IPS DF 6.9 (cell line): ENCODE data around the gene IL6ST.
"Not testable (repeated sequence)": the region's sequence is repeated elsewhere in the genome, so short reads cannot be mapped to it uniquely, and the experiment has no call there.

Experiments
- DNase-seq: peaks from one replicate; pipeline ENCODE4 v3.0.0-alpha.2; 2013; ENCODE audit warnings: low read depth, low spot score
- H3K27ac ChIP-seq: one replicate; pipeline ENCODE4 v1.5.1; 2013; ENCODE audit warnings: low read length, control low read depth
- H3K27me3 ChIP-seq: 2 replicates; pipeline ENCODE4 v1.6.1; 2013; ENCODE audit warnings: mild to moderate bottlenecking, low read length; ENCODE audit not compliant: control insufficient read depth, insufficient read depth
- H3K36me3 ChIP-seq: 2 replicates; pipeline ENCODE4 v1.6.1; 2013; ENCODE audit warnings: low read length; ENCODE audit not compliant: control insufficient read depth, insufficient read depth
- H3K4me1 ChIP-seq: 2 replicates; pipeline ENCODE4 v1.6.1; 2013; ENCODE audit warnings: low read length; ENCODE audit not compliant: control insufficient read depth, insufficient read depth
- H3K4me3 ChIP-seq: 2 replicates; pipeline ENCODE4 v1.5.1; 2013; ENCODE audit warnings: mild to moderate bottlenecking, low read length
- H3K9me3 ChIP-seq: 2 replicates; pipeline ENCODE4 v1.6.1; 2013; ENCODE audit warnings: low read length, inconsistent platforms; ENCODE audit not compliant: control insufficient read depth, insufficient read depth
- whole genome bisulfite sequencing: extraction: QIAGEN DNeasy Blood & Tissue Kit; methylation state at CpG from one replicate; pipeline ENCODE4 v1.1.7; 2013; ENCODE audit warnings: mixed read lengths, missing lambda C conversion rate; ENCODE audit not compliant: insufficient read length, insufficient coverage; 5-methylcytosine and 5-hydroxymethylcytosine counted together

Gene IL6ST

DNA sequence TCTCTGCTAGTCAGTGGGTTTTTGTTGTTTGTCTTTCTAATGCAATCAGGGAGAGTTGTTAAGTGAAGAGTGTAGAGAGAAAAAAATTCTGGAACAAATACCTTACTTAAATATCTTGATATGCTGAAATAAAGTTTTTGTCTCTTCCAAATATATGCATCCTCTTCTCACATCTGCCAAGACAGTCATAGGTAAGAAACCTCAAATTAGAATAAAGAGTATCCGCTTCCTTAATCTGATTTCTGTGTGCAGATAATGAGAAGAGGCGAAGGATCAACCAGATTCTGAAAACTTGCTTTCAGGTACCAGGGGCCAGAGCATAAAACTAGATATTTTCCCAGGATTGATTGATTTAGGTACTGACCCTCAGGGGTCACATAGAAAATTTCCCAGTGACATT lies 11.3 kb upstream of the IL6ST start:
- Histone ChIP-seq H3K4me3 (no peak overlapping the region), H3K9me3 (no peaks in the 10 kb centered on the region), H3K27ac (no peak overlapping the region), H3K27me3 (no peaks in the 10 kb centered on the region), H3K4me1 (no peaks in the 10 kb centered on the region), H3K36me3 (no peaks in the 10 kb centered on the region)
- DNase-seq: no peak
- no CpG with 5 or more reads among the region's 2 CpGs for WGBS

- no CpG with 5 or more reads among the region's 1 CpG for WGBS
- H3K4me3 ChIP-seq: no peak overlapping the region
- H3K36me3 ChIP-seq: no peaks in the 10 kb centered on the region
- H3K27ac ChIP-seq: no peak overlapping the region
- H3K4me1 ChIP-seq: no peaks in the 10 kb centered on the region
- DNase-seq: no peak
- H3K27me3 ChIP-seq: no peaks in the 10 kb centered on the region
- no peaks in the 10 kb centered on the region for H3K9me3 ChIP-seq
These were observed 10.1 kb upstream of the IL6ST start for GRCh38 chr5:56004874-56005273.

GRCh38 chr5:56003679-56004078 lies 8.9 kb upstream of the IL6ST start:
- Histone ChIP-seq H3K4me1 (no peaks in the 10 kb centered on the region), H3K4me3 (no peak overlapping the region), H3K27ac (no peak overlapping the region), H3K36me3 (no peaks in the 10 kb centered on the region), H3K9me3 (no peaks in the 10 kb centered on the region), H3K27me3 (no peaks in the 10 kb centered on the region)
- no peak for DNase-seq
- WGBS: 100% methylated on average over 1 of the region's 5 CpGs

DNA sequence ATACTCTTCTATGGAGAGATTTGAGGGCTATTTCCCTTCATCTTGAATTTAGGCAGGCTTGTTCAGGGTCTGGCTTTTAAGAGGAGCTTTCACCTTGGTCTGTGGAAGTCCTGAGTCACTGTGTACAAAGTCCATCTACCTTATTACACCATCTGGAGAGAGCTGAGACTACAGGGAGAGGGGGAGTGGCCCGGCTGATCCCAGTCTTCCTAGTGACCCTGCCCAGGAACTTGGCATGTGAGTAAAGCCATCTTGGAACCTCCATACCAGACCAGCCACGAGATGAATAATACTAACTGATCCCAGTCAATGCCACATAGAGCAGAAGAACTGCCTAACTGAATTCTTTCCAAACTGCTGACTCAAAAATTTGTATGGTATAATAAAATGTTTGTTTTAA lies 8.4 kb upstream of the IL6ST start:
- Histone ChIP-seq H3K4me1 (no peaks in the 10 kb centered on the region), H3K27me3 (no peaks in the 10 kb centered on the region), H3K36me3 (no peaks in the 10 kb centered on the region), H3K4me3 (no peak overlapping the region), H3K27ac (no peak overlapping the region), H3K9me3 (no peaks in the 10 kb centered on the region)
- WGBS: no CpG with 5 or more reads among the region's 2 CpGs
- no peak for DNase-seq

GRCh38 chr5:56002303-56002702 lies 7.5 kb upstream of the IL6ST start:
- no peaks in the 10 kb centered on the region for H3K9me3 ChIP-seq
- no peaks in the 10 kb centered on the region for H3K27me3 ChIP-seq
- WGBS: no CpG with 5 or more reads among the region's 2 CpGs
- H3K27ac ChIP-seq: no peak overlapping the region
- DNase-seq: no peak
- H3K4me1 ChIP-seq: no peaks in the 10 kb centered on the region
- H3K36me3 ChIP-seq: no peaks in the 10 kb centered on the region
- H3K4me3 ChIP-seq: no peak overlapping the region

GRCh38 chr5:56000221-56000620 lies 5.5 kb upstream of the IL6ST start:
- no CpG with 5 or more reads among the region's 5 CpGs for WGBS
- DNase-seq, H3K27me3 ChIP-seq, H3K36me3 ChIP-seq, H3K9me3 ChIP-seq, H3K4me3 ChIP-seq, H3K27ac ChIP-seq, H3K4me1 ChIP-seq: not testable (repeated sequence)

GRCh38 chr5:55998966-55999365 lies 4.2 kb upstream of the IL6ST start:
- no CpG with 5 or more reads among the region's 6 CpGs for WGBS
- no peaks in the 10 kb centered on the region for H3K36me3 ChIP-seq
- H3K27ac ChIP-seq: no peak overlapping the region
- H3K4me3 ChIP-seq: no peak overlapping the region
- H3K27me3 ChIP-seq: no peaks in the 10 kb centered on the region
- H3K4me1 ChIP-seq: 0 out of 2 replicates have a peak, but pooled peaks cover 1% of the 10 kb centered on the region
- H3K9me3 ChIP-seq: no peaks in the 10 kb centered on the region
- no peak for DNase-seq

GRCh38 chr5:55997742-55998351 lies 3.1 kb upstream of the IL6ST start:
- H3K4me1 ChIP-seq: 0 out of 2 replicates have a peak, but pooled peaks cover 1% of the 10 kb centered on the region
- no peaks in the 10 kb centered on the region for H3K9me3 ChIP-seq
- H3K27me3 ChIP-seq: no peaks in the 10 kb centered on the region
- no peak overlapping the region for H3K4me3 ChIP-seq
- 100% methylated on average over 1 of the region's 5 CpGs for WGBS
- H3K36me3 ChIP-seq: no peaks in the 10 kb centered on the region
- DNase-seq: no peak
- no peak overlapping the region for H3K27ac ChIP-seq

GRCh38 chr5:55994998-55995914 lies 493 bp upstream of the IL6ST start:
- Histone ChIP-seq H3K27ac (no peak overlapping the region), H3K36me3 (no peaks in the 10 kb centered on the region), H3K4me1 (0 out of 2 replicates have a peak, but pooled peaks cover 1% of the 10 kb centered on the region), H3K27me3 (no peaks in the 10 kb centered on the region), H3K9me3 (no peaks in the 10 kb centered on the region), H3K4me3 (peak overlapping the region; percentile 77)
- WGBS: no CpG with 5 or more reads among the region's 70 CpGs
- peak; percentile 84 for DNase-seq

DNA sequence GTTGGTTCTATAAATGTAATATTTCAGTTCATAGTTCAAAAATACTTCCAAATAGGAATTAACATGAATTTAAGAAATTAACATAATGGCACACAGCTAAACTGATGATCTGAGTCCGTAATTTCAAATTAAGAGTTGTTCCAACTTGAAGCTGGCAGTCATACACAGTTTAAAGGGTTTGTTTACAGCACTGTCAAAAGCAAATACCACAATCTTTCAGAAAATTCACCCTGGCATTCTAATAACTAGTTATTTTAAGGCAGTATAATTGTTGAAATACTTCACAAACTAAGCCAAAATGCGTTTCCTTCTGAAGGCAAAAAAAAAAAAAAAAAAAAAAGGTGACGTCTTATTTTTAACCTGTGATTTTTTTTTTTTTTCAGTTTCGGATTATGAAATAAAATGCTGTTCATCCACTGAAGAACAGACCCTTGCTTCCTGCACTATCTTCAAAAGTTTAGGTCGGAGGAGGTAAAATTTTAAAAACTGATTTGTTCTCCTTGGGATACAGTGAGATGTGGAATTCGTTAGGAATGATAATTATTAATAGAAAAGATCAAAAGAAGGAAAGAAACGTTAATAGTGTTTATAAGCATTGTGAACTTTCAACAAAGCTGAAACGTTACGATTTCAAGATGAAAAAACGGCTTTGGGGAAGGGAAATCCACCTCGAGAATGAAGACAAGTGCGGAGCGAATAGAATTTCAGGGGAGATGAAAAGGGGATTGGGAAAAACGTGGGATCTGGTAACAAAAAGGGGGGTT lies 850 bp downstream of the IL6ST start:
- no CpG with 5 or more reads among the region's 14 CpGs for WGBS
- Histone ChIP-seq H3K4me3 (peak overlapping the region; percentile 77; the same call in 1 of the 2 replicates), H3K4me1 (0 out of 2 replicates have a peak, but pooled peaks cover 1% of the 10 kb centered on the region), H3K27me3 (no peaks in the 10 kb centered on the region), H3K9me3 (no peaks in the 10 kb centered on the region), H3K36me3 (no peaks in the 10 kb centered on the region), H3K27ac (no peak overlapping the region)
- no peak for DNase-seq
